ENCODE results near the gene CASTOR1.
A peak's percentile ranks its signal among the peaks of the same experiment; 100 is the strongest.
"Not testable (repeated sequence)": the region's sequence is repeated elsewhere in the genome, so short reads cannot be mapped to it uniquely, and the experiment has no call there.

Gene CASTOR1

GRCh38 chr22:30289141-30289979, at the start of gene CASTOR1:
Gene CASTOR1 (minus strand): TSS chr22:30289505. CDS start chr22:30289497, 8 bp downstream.
- DNase-seq (ENCODE audit: low spot score) = peak; percentile 95

DNA sequence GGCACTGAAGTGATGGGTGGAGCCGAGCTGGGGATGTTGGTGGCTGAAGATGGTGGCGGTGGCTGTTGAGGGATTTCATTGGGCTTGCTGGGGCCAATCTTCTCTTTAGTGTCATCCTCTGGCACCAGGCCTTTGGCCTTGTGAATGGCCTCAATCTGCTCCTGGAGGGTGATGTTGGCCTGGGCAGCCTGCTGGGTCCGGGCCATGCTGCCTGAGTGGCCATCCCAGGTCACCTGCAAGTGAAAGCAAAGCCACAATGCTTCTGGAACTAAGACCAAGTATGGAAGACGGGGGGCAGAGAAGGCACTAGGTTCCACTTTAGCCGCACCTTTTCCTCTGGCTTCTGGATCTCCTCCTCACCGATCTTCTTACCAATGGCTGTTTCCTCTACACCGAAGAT, 49.5 kb upstream of the CASTOR1 start:
- no peak for DNase-seq (ENCODE audit: low spot score)

DNA sequence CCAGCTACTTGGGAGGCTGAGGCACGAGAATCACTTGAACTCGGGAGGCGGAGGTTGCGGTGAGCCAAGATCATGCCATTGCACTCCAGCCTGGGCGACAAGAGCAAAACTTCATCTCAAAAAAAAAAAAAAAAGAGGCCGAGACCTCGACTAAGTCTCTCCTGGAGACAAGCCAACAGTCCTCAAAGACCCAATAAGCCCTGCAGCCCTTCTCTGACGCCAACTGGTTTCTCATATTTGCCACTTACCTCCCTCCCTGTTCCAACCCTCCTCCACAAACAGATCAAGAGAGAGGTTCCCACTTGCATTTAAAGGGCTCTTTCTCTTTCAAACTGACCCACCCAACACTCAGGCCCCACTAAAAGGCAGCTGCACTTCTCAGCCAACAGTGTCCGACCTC, 49.0 kb upstream of the CASTOR1 start:
- not testable (repeated sequence) for DNase-seq (ENCODE audit: low spot score)

DNA sequence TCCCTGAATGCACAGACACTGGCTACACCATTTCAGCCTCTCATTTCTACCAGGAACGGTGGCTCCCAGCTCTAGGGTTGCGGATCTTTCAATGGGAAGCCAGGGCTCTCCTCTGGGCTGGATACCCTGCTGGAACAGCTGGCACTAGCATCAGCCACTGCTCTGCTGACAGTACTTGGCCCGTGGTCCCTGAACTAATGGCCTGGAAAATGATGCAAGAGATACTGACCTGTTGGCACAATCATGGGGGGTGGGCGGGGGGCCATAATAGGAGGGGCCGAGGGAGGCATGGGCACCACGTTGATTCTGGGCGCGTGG, 48.1 kb upstream of the CASTOR1 start:
- no peak for DNase-seq (ENCODE audit: low spot score)

GRCh38 chr22:30336752-30337460, 47.6 kb upstream of the CASTOR1 start:
- DNase-seq (ENCODE audit: low spot score) = no peak

- DNase-seq (ENCODE audit: low spot score) = no peak
These were observed 45.9 kb upstream of the CASTOR1 start for GRCh38 chr22:30335236-30335635.

DNA sequence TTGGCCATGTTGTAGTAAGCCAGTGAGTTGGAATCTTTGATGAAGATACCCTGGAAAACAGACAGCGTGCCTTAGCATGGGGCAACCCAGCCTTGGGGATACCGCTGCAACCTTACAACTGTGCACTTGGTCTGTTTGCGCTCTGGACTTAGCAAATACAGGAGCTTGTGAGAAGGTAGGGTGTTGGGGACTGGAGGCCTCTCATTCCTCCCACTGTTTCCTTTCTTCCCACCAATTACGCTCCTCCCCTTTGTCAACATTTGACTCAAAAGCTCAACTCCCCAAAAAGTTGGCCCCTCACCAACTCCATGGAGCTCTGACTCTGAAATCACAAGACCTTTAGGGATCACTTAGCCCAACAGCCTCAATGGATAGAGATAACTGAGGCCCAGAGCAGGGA, 45.3 kb upstream of the CASTOR1 start:
- no peak for DNase-seq (ENCODE audit: low spot score)

DNA sequence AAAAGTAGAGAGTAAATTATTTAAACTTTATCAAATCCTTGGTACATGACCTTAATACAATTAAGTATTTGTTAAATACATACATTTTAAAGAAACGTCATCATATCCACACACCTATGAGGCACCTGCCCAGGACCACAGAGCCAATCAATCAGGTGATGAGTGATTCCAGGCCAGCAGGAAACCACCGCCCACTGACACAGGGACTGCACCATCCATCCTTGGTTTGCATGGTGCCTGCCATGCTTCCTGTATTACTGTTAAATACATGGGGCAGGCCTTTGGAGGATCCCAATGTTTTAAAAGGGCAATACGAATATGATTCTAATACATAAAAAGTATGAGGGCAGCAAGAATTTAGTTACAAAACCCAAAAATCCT, 44.4 kb upstream of the CASTOR1 start:
- DNase-seq (ENCODE audit: low spot score) = no peak

- DNase-seq (ENCODE audit: low spot score) = no peak
These were observed 43.8 kb upstream of the CASTOR1 start for GRCh38 chr22:30332994-30333706.

DNA sequence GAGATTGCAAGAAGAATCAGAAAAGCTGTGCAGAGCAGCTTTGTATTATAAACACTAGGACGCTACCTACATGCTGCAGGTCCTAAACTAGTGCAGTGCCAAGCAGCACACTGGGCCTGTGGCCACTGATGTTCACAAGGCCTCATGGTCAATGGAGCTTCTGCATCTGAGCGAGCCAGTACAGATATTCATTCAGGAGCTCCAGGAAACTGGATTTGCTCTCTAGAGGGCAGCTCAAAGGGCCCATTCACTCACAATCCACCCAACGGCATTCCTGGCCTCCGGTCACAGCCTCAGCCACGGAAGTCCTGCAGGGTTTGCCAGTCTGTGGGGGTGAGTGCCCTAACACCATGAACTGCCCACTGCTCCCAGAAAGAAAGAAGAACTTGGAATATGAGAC, 43.2 kb upstream of the CASTOR1 start:
- no peak for DNase-seq (ENCODE audit: low spot score)

DNA sequence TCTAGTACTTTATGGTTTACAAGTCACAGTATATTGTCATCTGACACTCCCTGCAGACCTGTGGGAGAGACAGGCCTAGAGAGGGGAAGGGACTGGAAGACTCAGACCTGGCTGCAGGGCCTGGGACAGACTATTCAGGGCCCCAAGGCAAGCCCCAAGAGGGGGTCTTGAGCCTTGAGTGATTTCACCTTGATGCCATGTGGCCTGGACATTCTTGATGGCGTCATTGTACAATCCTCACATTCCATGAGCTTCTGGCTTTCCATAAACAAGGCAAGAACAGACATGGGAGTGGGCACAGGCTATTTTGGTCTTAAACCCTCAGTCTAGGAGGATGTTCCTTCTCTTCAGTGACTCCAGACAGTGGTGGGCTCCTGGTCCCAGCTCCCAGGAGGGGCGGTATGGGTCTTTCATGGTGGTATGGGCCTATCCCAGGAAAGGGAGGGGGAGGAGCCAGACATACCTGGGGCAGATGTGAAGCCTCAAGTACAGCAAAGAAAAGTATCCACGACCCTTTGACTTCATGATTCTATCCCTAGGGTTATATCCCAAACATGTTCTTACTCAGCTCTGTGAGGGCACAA, 39.3 kb upstream of the CASTOR1 start:
- DNase-seq (ENCODE audit: low spot score) = no peak

GRCh38 chr22:30327864-30328345, 38.6 kb upstream of the CASTOR1 start:
- peak; percentile 44 for DNase-seq (ENCODE audit: low spot score)

DNA sequence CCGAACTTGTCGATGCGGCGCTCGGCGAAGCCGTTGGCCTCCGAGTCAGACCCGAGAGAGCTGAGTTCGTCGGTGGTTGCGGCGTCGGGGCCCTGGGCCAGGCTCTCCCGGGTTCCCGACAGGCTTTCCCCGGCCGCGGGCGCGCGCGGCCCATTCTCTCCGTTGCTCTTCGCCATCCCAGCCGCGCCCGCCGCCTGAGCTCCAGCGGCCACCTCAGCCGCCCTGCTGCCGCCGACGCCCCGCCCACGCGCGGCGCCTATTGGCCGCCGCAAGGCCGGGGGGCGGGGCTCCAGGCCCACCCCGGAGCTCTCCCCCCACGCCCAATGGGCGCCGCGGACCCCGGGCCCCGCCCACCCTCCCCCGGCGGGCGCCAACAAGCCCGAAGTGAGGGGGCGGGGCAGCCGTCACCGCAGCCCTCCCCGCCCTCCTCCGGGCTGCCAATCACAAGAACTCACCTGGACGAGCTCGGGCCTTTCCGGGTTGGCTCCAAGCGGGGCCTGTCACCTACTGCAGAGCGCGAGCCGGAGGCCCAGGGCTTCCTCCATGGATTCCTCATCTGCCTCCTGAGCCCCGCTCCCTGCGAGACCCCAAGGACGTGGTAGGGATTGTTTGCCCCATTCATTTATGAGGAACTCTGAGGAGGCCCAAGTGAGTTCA, 37.5 kb upstream of the CASTOR1 start, which contains the start of gene TBC1D10A:
Gene TBC1D10A, minus strand, starts transcription at position 236 of the 657 bp plus-strand sequence. Its CDS starts 60 bp downstream, at position 176.
- DNase-seq (ENCODE audit: low spot score) = peak; percentile 96

- DNase-seq (ENCODE audit: low spot score) = no peak
These were observed 37.0 kb upstream of the CASTOR1 start for GRCh38 chr22:30326255-30326705.

DNA sequence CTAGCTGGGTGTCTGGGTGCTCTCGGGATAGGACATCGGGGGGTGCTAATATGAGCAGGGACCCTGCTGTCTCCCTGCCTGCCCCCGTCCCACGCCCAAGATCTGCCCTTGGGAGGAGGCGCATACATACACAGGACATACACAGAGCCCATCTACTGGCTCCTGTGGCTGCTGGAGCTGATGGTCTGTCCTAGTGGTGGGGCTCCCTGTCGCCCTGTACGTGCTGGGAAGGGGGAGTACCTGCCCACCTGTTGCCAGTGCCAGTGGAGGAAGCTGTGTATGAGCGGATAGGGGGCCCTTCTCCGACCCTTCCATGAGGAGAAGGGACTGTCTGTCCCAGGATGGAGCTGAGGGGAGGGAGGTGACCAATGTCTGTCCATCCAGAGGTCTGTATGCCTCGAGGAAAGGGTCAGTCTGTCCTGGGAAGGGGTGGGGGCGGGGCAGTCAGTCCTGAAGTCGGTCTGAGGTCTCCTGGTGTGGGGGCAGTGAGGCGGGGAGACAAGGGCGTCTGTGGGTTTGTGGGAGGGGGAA, 36.5 kb upstream of the CASTOR1 start:
- DNase-seq (ENCODE audit: low spot score) = no peak

- no peak for DNase-seq (ENCODE audit: low spot score)
These were observed 35.9 kb upstream of the CASTOR1 start for GRCh38 chr22:30325065-30325720.

DNA sequence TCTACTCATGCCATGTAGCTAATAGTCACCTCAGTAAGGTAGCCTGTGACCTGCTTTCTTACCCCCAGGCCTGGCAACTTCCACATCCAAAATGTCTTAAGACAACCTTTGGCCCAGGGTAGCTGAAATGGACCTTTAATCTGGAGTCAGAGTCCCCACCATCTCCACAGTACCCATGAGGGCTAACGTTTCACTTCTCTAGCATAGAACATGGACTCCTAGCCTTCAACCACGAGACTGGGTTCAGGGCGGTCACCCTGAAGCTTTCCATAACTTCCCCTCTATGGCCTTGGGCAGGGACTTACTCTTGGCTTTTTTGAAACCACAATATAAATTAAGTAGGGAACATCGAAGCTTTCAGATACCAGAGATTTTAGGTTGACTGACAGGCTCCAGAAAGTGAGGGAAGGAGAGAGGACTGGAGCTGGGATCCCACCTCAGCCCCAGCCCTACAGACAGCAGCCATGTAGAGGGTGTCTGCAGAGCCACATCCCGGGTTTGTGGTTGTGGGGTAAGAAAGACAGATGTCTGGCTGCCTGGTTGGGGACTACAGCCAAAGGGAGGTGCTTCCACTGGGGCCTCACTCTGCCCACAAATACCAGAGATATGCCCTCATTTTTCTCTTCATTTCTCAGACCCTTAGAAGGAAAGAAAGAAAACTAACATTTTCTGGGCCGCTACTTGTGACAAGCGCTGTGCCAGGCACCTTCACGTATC, 34.9 kb upstream of the CASTOR1 start:
- DNase-seq (ENCODE audit: low spot score) = no peak

GRCh38 chr22:30323246-30323645, 33.9 kb upstream of the CASTOR1 start:
- no peak for DNase-seq (ENCODE audit: low spot score)

DNA sequence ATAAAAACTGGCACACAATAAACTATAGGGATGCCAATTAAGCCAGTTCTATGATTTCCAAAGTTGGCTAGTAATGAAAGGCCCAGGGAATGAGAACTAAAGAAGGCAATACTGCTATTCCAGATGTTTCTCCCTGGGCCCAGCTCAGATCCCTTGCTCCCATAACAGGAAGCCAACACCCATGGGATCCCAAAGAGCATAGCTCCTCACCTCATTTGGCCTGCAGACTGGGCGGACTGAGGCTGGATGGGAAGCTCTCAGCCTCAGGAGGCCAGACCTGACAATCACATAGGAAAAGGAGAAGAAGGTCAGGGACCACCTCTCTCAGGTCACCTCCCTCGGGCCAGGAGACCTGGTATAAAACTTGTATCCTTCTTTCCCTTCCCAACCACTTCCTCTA, 32.2 kb upstream of the CASTOR1 start:
- DNase-seq (ENCODE audit: low spot score) = no peak

GRCh38 chr22:30320021-30320556, 30.8 kb upstream of the CASTOR1 start:
- DNase-seq (ENCODE audit: low spot score) = no peak

All from LoVo (cell line).